HL-60 (cell line): ENCODE results near the gene HEATR1.

Experiments
- DNase-seq, 2 experiments: peaks; one replicate each; pipeline ENCODE4 v3.0.0-alpha.2; 2010 to 2020; ENCODE audit warnings: low read depth in 1 of 2, low spot score in 1 of 2
- H3K27ac ChIP-seq: fragments of 250-450 bp; sonication (Bioruptor Pico); replicated peaks from 2 replicates; pipeline ENCODE4 v1.5.1; 2020; ENCODE audit warnings: mild to moderate bottlenecking, moderate library complexity
- H3K27me3 ChIP-seq: fragments of 250-450 bp; sonication (Bioruptor Pico); 2 replicates; pipeline ENCODE4 v1.5.1; 2021; ENCODE audit warnings: mild to moderate bottlenecking, moderate library complexity; ENCODE audit not compliant: insufficient read depth, poor library complexity, severe bottlenecking
- H3K4me3 ChIP-seq: replicated peaks from 2 replicates; pipeline ENCODE4 v1.5.1; 2011; ENCODE audit warnings: mild to moderate bottlenecking, control low read depth, low read length; ENCODE audit not compliant: insufficient read depth
- CTCF ChIP-seq: IDR thresholded peaks from one replicate; pipeline ENCODE4 v1.5.1; 2011; ENCODE audit warnings: low read length, control low read depth, inconsistent platforms; ENCODE audit not compliant: insufficient read depth
- GABPA ChIP-seq: IDR thresholded peaks from 2 replicates; pipeline ENCODE4 v1.6.1; 2012; ENCODE audit warnings: low read depth
- POLR2AphosphoS5 ChIP-seq: IDR thresholded peaks from 2 replicates; pipeline ENCODE4 v1.6.1; 2012; ENCODE audit warnings: low read depth
- REST ChIP-seq: IDR thresholded peaks from 2 replicates; pipeline ENCODE4 v1.6.1; 2012; ENCODE audit warnings: low read depth; ENCODE audit not compliant: insufficient replicate concordance
- SPI1 ChIP-seq: IDR thresholded peaks from 2 replicates; pipeline ENCODE4 v1.6.1; 2012; ENCODE audit warnings: low read depth, mild to moderate bottlenecking, borderline replicate concordance

Gene HEATR1

GRCh38 chr1:236622407-236622806 lies 18.1 kb upstream of the HEATR1 start:
- DNase-seq = no peak
- Histone ChIP-seq H3K4me3 (no peak overlapping the region), H3K27me3 (no peaks in the 10 kb centered on the region), H3K27ac (no peak overlapping the region)
- no peak for TF ChIP-seq CTCF
- TF ChIP-seq POLR2AphosphoS5 = no peak
- no peak for TF ChIP-seq GABPA
- no peak for TF ChIP-seq SPI1
- no peak for TF ChIP-seq REST

- no peak overlapping the region for H3K27ac ChIP-seq
- no peak for TF ChIP-seq SPI1
- TF ChIP-seq REST = no peak
- no peak for TF ChIP-seq POLR2AphosphoS5
- TF ChIP-seq CTCF = no peak
- no peak for TF ChIP-seq GABPA
- H3K27me3 ChIP-seq = no peaks in the 10 kb centered on the region
- no peak overlapping the region for H3K4me3 ChIP-seq
- DNase-seq = no peak
These were observed 15.1 kb upstream of the HEATR1 start for GRCh38 chr1:236619398-236619797.

GRCh38 chr1:236618507-236618906 lies 14.2 kb upstream of the HEATR1 start:
- Histone ChIP-seq H3K27me3 (no peaks in the 10 kb centered on the region), H3K4me3 (no peak overlapping the region), H3K27ac (no peak overlapping the region)
- no peak for DNase-seq
- no peak for TF ChIP-seq SPI1
- no peak for TF ChIP-seq CTCF
- no peak for TF ChIP-seq REST
- no peak for TF ChIP-seq POLR2AphosphoS5
- TF ChIP-seq GABPA = no peak
